ENCODE results near the gene SCRN1.

- TF ChIP-seq CTCF (IDR thresholded peaks at IDR 0.05) (peak in 1 of 3 donors; percentile 10), POLR2AphosphoS5 (IDR thresholded peaks at IDR 0.05) (peak in 1 of 3 donors; percentile 19), POLR2A (IDR thresholded peaks at IDR 0.05) (no peak)
Measured at GRCh38 chr7:29989257-29989995, at the start of gene SCRN1.
